Epidermal melanocyte (primary cell): ENCODE results near the gene OR2B2.
A peak's percentile ranks its signal among the peaks of the same experiment; 100 is the strongest.
"Not testable (repeated sequence)": the region's sequence is repeated elsewhere in the genome, so short reads cannot be mapped to it uniquely, and the experiment has no call there.

ENCODE experiments used
- DNase-seq: peaks from one replicate; pipeline ENCODE4 v3.0.0; 2011; ENCODE audit warnings: low spot score; ENCODE audit not compliant: insufficient read length

Gene OR2B2

GRCh38 chr6:27911956-27912446, at the start of gene OR2B2:
Gene OR2B2, minus strand, starts transcription at chr6:27912396. Its CDS starts 77 bp downstream, at chr6:27912319.
- DNase-seq: no peak

GRCh38 chr6:27957516-27957915, 45.3 kb upstream of the OR2B2 start:
- DNase-seq: no peak

- no peak for DNase-seq
Observed at GRCh38 chr6:27956941-27957340, 44.7 kb upstream of the OR2B2 start, which contains the start of gene OR2B6. Gene OR2B6, plus strand, starts transcription at chr6:27957241. Its CDS starts 0 bp downstream, at chr6:27957241.

- no peak for DNase-seq
Observed at GRCh38 chr6:27951040-27951439, 38.8 kb upstream of the OR2B2 start.

- no peak for DNase-seq
Observed at GRCh38 chr6:27948237-27948636, 36.0 kb upstream of the OR2B2 start.

DNA sequence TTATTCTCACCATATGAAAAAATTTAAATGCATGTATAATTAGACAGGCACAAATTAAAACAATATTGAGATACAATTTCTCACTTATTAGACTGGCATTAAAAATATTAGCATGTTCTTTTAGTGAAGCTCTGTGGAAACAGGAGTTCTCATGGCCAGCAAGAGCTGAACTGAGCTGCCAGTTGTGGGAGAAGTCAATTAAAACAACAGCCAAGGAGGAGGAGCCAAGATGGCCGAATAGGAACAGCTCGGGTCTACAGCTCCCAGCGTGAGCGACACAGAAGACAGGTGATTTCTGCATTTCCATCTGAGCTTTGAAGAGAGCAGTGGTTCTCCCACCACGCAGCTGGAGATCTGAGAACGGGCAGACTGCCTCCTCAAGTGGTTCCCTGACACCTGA, 30.9 kb upstream of the OR2B2 start:
- DNase-seq: not testable (repeated sequence)

- no peak for DNase-seq
Observed at GRCh38 chr6:27940766-27941165, 28.6 kb upstream of the OR2B2 start.

- no peak for DNase-seq
Observed at GRCh38 chr6:27931209-27931608, 19.0 kb upstream of the OR2B2 start.

GRCh38 chr6:27929930-27930329, 17.7 kb upstream of the OR2B2 start:
- not testable (repeated sequence) for DNase-seq

DNA sequence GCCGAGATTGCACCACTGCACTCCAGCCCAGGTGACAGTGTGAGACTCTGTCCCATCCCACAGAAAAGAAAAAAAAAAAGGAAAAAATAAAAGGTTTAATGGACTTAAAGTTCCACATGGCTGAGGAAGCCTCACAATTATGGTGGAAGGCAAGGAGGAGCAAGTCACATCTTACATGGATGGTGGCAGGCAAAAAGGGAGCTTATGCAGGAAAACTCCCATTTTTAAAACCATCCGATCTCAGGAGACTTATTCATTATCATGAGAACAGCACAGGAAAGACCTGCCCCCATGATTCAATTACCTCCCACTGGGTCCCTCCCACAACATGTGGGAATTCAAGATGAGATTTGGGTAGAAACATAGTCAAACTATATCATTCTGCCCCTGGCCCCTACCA, 15.8 kb upstream of the OR2B2 start:
- DNase-seq: not testable (repeated sequence)

DNA sequence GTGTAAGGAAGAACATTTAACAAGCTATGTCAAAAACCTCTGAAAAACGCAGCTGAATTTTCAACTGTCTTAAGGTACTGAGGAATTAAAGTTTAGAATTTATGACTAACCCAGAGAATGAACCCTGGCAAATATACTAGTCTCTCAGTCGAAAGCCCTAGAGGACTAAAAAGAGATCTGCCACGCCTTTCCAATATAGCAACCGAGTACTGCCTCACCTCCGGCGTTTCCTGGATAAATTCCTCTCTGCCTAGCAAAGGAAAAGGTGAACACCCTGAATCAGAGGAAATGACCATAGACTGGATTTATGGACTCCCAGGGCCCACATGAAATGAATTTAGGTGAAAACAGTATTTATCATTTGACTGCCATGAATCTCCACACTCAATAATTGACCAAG, 12.0 kb upstream of the OR2B2 start:
- no peak for DNase-seq

GRCh38 chr6:27922949-27923348, 10.8 kb upstream of the OR2B2 start:
- DNase-seq: no peak

DNA sequence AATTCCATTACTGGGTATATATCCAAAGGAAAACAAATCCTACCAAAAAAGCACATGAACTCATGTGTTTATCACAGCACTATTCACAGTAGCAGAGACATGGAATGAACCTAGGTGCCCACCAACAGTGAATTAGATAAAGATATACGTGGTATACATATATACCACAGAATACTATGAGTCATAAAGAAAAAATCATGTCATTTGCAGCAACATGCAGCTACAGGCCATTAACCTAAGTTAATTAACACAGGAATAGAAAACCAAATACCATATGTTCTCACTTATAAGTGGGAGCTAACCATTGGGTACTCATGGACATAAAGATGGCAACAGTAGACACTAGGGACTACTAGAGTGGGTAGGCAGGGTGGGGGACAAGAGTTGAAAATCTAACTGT, 4.2 kb downstream of the OR2B2 start:
- DNase-seq: no peak

DNA sequence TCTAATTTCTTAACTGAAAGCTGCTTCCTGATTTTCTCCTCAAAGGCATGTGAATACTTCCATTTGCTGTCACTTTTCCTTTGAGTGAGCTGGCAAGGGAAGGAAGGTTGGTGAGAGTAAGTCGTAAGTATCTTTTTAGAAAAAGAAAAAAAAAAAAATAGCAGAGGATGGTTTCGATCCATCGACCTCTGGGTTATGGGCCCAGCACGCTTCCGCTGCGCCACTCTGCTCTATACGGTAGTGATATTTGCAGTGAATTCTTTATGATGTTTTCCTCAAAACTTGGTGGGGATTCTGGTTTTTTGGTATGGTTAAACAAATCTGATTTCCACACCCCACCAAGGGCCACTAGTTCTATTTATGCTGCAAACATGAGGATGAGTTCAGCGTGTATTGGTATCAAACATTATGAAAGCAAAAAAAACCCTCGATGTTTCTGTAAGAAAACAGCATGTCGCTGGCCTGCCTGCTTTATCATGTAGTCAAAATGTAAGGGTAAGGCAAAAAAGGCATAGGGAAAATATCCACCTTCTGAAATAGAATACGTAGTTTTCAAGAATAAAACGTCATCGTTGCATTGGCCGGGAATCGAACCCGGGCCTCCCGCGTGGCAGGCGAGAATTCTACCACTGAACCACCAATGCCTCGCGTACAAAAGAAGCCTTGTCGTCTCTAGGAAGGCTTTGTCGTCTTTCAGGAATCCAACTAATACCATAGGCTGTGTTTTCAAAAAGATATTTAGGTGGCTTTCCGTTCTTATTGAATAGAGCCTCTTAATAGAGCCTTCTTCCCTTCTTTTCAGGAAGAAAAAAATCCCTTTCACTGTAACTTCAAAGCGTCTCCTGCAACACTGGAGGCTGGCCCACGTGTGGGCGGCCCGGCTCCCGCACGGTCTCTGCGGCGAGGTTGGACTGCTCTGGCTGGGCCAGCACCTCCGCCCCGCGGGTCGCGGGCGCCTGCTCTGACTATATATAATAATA, 9.6 kb downstream of the OR2B2 start:
- peak; percentile 38 for DNase-seq

- no peak for DNase-seq
Observed at GRCh38 chr6:27901801-27902200, 10.4 kb downstream of the OR2B2 start.

- not testable (repeated sequence) for DNase-seq
Observed at GRCh38 chr6:27900197-27900596, 12.0 kb downstream of the OR2B2 start.

DNA sequence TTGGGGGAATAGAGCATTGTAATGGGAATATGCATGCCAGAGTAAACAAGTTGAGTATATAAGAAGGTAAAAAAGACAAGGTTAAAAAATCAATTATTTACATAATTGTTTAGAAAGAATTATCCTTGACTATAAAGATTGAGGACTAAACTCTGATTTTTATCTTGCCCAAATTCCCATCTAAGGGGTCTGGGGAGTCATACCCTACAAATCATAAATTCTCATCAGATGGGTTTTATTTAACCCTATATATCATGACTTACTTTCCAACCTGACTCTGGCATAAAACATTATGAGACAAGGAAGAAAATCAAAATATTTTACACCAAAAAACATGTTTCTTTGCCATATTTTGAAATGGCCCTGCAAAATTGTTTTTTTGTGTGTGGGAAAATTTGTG, 12.7 kb downstream of the OR2B2 start:
- no peak for DNase-seq

- DNase-seq: no peak
Observed at GRCh38 chr6:27897580-27898206, 14.5 kb downstream of the OR2B2 start.

- no peak for DNase-seq
Observed at GRCh38 chr6:27896398-27896796, 15.8 kb downstream of the OR2B2 start.

GRCh38 chr6:27894839-27895762, 17.1 kb downstream of the OR2B2 start:
- peak; percentile 70 for DNase-seq
